Esophagus squamous epithelium (tissue), 4 donors: ENCODE results near the gene KCNMA1.

ENCODE experiments used
- POLR2A ChIP-seq, 4 donors: fragments of 450-650 bp; IDR thresholded peaks; one replicate each; pipeline ENCODE4 v1.6.1; 2017; ENCODE audit warnings: antibody characterized with exemption in 4 of 4, mild to moderate bottlenecking in 4 of 4, moderate library complexity in 3 of 4
- TF ChIP-seq, protein P1 (sequence below), 6 experiments: fragments of 450-650 bp in 4 of 6; fragments of 200-600 bp in 2 of 6; sonication (generic) in 2 of 6; IDR thresholded peaks; one replicate each; pipeline ENCODE4 v1.5.1; 2016 to 2019; ENCODE audit warnings: antibody characterized with exemption in 6 of 6, mild to moderate bottlenecking in 4 of 6, moderate library complexity in 4 of 6

DNA sequence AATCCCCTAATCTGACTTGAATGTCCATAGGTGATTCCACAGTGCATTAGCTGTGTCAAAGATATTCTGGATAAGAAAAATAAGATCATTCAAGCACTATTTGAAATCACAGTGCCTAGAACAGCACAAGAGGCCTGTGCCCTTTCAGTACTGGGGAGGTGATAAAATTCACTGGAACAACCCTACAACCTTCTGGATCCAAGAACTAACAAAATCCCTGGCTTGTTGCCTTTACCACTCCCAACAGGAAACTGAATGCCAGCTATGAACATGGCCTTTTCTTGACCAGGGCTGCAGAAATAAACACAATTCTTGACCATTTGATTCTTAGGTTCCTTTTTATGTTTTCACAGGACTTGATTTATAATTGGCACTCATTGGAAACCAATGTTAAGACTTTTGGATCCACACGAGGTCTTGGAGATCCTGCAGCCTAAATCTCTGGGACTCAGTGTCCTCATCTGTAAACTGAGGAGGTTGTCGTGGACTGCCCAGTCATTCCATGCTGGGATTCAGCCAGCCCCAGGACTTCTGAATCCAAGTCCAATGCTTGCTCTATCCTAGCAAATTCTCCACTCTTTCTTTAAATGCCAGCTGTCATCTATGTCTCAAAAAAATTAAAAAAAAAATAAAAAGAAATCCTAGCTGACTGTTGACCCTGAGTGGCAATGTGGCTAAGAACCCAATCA lies 624.7 kb downstream of the KCNMA1 start:
- TF ChIP-seq, protein P1, sequence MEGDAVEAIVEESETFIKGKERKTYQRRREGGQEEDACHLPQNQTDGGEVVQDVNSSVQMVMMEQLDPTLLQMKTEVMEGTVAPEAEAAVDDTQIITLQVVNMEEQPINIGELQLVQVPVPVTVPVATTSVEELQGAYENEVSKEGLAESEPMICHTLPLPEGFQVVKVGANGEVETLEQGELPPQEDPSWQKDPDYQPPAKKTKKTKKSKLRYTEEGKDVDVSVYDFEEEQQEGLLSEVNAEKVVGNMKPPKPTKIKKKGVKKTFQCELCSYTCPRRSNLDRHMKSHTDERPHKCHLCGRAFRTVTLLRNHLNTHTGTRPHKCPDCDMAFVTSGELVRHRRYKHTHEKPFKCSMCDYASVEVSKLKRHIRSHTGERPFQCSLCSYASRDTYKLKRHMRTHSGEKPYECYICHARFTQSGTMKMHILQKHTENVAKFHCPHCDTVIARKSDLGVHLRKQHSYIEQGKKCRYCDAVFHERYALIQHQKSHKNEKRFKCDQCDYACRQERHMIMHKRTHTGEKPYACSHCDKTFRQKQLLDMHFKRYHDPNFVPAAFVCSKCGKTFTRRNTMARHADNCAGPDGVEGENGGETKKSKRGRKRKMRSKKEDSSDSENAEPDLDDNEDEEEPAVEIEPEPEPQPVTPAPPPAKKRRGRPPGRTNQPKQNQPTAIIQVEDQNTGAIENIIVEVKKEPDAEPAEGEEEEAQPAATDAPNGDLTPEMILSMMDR (IDR thresholded peaks at IDR 0.05): no peak
- no peak for TF ChIP-seq POLR2A (IDR thresholded peaks at IDR 0.05)
